Activated CD4-positive, CD25-positive, alpha-beta regulatory T cell treated with anti-CD3 and anti-CD28 coated beads, Interleukin-2, amount 50 U/mL, for 72 hours (primary cell): Measurements from ENCODE around the gene LAMP1.
"Not testable (repeated sequence)": the region's sequence is repeated elsewhere in the genome, so short reads cannot be mapped to it uniquely, and the experiment has no call there.

Experiments used
- DNase-seq: peaks from one replicate; pipeline ENCODE4 v3.0.0; 2021

Gene LAMP1

GRCh38 chr13:113358653-113359190 lies 61.7 kb downstream of the LAMP1 start:
- no peak for DNase-seq

- no peak for DNase-seq
Observed at GRCh38 chr13:113359571-113359970, 62.5 kb downstream of the LAMP1 start.

- no peak for DNase-seq
Observed at GRCh38 chr13:113360446-113360845, 63.4 kb downstream of the LAMP1 start.

GRCh38 chr13:113361406-113361805 lies 64.4 kb downstream of the LAMP1 start:
- no peak for DNase-seq

- DNase-seq: no peak
Observed at GRCh38 chr13:113364311-113364889, 67.4 kb downstream of the LAMP1 start.

- no peak for DNase-seq
Observed at GRCh38 chr13:113364901-113365582, 68.0 kb downstream of the LAMP1 start.

- no peak for DNase-seq
Observed at GRCh38 chr13:113365583-113365970, 68.5 kb downstream of the LAMP1 start.

GRCh38 chr13:113365971-113366588 lies 69.0 kb downstream of the LAMP1 start:
- DNase-seq: no peak

- no peak for DNase-seq
Observed at GRCh38 chr13:113367020-113367560, 70.1 kb downstream of the LAMP1 start.

GRCh38 chr13:113367771-113368170 lies 70.7 kb downstream of the LAMP1 start:
- no peak for DNase-seq

- not testable (repeated sequence) for DNase-seq
Observed at GRCh38 chr13:113368353-113368752, 71.3 kb downstream of the LAMP1 start.

- DNase-seq: no peak
Observed at GRCh38 chr13:113369189-113369588, 72.2 kb downstream of the LAMP1 start.

GRCh38 chr13:113369881-113370280 lies 72.8 kb downstream of the LAMP1 start:
- no peak for DNase-seq

- no peak for DNase-seq
Observed at GRCh38 chr13:113371061-113371460, 74.0 kb downstream of the LAMP1 start.

GRCh38 chr13:113371701-113372100 lies 74.7 kb downstream of the LAMP1 start:
- DNase-seq: not testable (repeated sequence)
